ENCODE results near the gene CDIPT. TPM values are rescaled to one million over a fixed set of nuclear protein-coding genes. Genes with fewer than 3 reads are reported as not detected.

CDIPT gene
- total and polyA plus RNA-seq, 2 of the 13 experiments (the other 11 are each of a cell fraction or from before 2014, with no cell fraction given) = 54.9 to 97.5 TPM

- TF ChIP-seq ZNF503 (CRISPR knock-in tag; IDR thresholded peaks at IDR 0.05) (no peak), KDM4B (CRISPR knock-in tag; IDR thresholded peaks at IDR 0.05) (peak; percentile 84; the same call in 1 of the 2 replicates), THRA (CRISPR knock-in tag; IDR thresholded peaks at IDR 0.05; ENCODE audit: borderline replicate concordance) (peak; percentile 78), LRRFIP1 (CRISPR knock-in tag; conservative IDR thresholded peaks at IDR 0.05) (0 out of 2 replicates have a peak, but pooled peaks have one; percentile 76), ZNF160 (CRISPR knock-in tag; IDR thresholded peaks at IDR 0.05) (no peak), GLI4 (CRISPR knock-in tag; IDR thresholded peaks at IDR 0.05; ENCODE audit: borderline replicate concordance) (no peak; the same call in 1 of the 2 replicates), GLMP (CRISPR knock-in tag; IDR thresholded peaks at IDR 0.05; ENCODE audit: borderline replicate concordance) (no peak), MED13 (CRISPR knock-in tag; IDR thresholded peaks at IDR 0.05) (no peak), ZEB1 (IDR thresholded peaks at IDR 0.05; ENCODE audit: insufficient replicate concordance, low read depth) (peak; percentile 89), TOE1 (CRISPR knock-in tag; IDR thresholded peaks at IDR 0.05) (no peak), SMARCE1 (IDR thresholded peaks at IDR 0.05; ENCODE audit: borderline replicate concordance) (no peak), FLYWCH1 (CRISPR knock-in tag; IDR thresholded peaks at IDR 0.05) (no peak), BRCA1 (CRISPR knock-in tag; IDR thresholded peaks at IDR 0.05) (no peak), GATAD1 (CRISPR knock-in tag; IDR thresholded peaks at IDR 0.05) (peak; percentile 90), ZNF772 (CRISPR knock-in tag; IDR thresholded peaks at IDR 0.05) (0 out of 2 replicates have a peak, but pooled peaks have one; percentile 72), SYNCRIP (IDR thresholded peaks at IDR 0.05; ENCODE audit: insufficient read depth, low read depth, low read length) (no peak), ZNF549 (CRISPR knock-in tag; IDR thresholded peaks at IDR 0.05) (no peak), BATF2 (CRISPR knock-in tag; IDR thresholded peaks at IDR 0.05) (no peak), FOXP1 (IDR thresholded peaks at IDR 0.05) (no peak), FOXP1 (CRISPR knock-in tag; IDR thresholded peaks at IDR 0.05) (peak; percentile 60), SMARCC2 (IDR thresholded peaks at IDR 0.05) (no peak), TBX2 (CRISPR knock-in tag; IDR thresholded peaks at IDR 0.05; ENCODE audit: borderline replicate concordance) (peak; percentile 82), NRL (CRISPR knock-in tag; IDR thresholded peaks at IDR 0.05; ENCODE audit: borderline replicate concordance) (no peak)
These were observed at the start of gene CDIPT (continued) for GRCh38 chr16:29862884-29863668.
